ENCODE measurements around the gene XRCC6. TPM values are rescaled to one million over a fixed set of nuclear protein-coding genes. Genes with fewer than 3 reads are reported as not detected.
A peak's percentile ranks its signal among the peaks of the same experiment; 100 is the strongest.

The XRCC6 gene
- total RNA-seq, 1 donor, result 276 TPM

DNA sequence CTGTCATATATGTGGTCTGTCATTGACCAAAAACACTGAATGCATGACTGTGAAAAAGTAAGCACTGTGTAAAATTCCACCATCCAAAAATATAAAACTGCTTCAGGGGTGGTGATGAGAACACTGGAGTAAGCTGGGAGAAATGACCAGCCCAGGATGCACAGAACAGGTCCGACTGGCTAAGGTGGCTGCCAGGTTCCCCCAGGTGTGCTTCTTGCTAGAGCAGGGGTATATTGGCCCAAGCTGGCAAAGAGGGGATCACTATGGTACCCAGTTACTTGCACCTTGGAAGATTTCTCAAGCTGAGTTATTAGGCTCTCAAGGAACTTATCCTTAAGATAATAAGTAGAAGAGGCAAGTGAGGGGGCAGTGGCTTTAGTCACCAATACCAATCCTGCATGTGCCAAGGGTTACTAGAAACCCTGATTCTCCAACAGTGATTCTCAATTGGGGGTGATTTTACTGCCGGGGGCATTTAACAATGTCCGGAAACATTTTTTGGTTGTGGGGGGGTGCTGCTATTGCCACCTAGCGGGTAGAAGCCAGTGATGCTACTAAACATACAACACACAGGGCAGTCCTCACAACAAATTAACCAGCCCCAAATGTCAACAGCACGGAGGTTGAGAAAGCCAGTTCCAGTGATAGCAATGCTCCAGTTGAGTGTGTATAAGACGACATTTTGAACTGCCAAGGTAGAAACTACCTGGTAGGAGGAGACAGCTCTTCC is 51.9 kb downstream of the XRCC6 start:
- no peak for DNase-seq (ENCODE audit: low read depth)
- H3K4me3 ChIP-seq (ENCODE audit: low read depth, low read length), result no peak overlapping the region
- TF ChIP-seq, protein P1, sequence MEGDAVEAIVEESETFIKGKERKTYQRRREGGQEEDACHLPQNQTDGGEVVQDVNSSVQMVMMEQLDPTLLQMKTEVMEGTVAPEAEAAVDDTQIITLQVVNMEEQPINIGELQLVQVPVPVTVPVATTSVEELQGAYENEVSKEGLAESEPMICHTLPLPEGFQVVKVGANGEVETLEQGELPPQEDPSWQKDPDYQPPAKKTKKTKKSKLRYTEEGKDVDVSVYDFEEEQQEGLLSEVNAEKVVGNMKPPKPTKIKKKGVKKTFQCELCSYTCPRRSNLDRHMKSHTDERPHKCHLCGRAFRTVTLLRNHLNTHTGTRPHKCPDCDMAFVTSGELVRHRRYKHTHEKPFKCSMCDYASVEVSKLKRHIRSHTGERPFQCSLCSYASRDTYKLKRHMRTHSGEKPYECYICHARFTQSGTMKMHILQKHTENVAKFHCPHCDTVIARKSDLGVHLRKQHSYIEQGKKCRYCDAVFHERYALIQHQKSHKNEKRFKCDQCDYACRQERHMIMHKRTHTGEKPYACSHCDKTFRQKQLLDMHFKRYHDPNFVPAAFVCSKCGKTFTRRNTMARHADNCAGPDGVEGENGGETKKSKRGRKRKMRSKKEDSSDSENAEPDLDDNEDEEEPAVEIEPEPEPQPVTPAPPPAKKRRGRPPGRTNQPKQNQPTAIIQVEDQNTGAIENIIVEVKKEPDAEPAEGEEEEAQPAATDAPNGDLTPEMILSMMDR (IDR thresholded peaks at IDR 0.05; ENCODE audit: insufficient read depth, low read length), result peak; percentile 29

DNA sequence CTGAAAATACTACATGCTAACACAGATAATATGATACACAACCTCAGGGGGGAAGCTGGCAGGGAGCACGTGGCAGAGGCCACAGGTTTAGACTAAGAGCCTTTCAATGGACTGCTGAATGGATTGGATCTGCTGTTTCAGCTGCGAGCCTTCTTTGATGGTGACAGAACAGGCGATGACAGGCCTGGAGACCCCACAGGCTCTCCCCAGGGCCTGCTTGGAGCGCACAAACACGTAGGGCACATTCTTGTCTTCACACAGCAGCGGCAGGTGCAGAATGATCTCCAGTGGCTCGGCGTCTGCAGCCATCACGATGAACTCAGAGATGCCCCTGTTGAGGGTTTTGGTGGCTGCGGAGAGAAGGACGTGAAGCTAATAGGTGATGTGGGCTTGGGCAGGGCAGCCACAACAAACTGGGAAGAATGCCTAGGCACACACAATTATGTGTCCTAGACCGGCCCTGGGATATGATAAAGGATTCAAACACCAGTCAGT is 53.8 kb downstream of the XRCC6 start:
- no peak for DNase-seq (ENCODE audit: low read depth)
- H3K4me3 ChIP-seq (ENCODE audit: low read depth, low read length), result no peak overlapping the region
- TF ChIP-seq, protein P1 (IDR thresholded peaks at IDR 0.05; ENCODE audit: insufficient read depth, low read length), result no peak

DNA sequence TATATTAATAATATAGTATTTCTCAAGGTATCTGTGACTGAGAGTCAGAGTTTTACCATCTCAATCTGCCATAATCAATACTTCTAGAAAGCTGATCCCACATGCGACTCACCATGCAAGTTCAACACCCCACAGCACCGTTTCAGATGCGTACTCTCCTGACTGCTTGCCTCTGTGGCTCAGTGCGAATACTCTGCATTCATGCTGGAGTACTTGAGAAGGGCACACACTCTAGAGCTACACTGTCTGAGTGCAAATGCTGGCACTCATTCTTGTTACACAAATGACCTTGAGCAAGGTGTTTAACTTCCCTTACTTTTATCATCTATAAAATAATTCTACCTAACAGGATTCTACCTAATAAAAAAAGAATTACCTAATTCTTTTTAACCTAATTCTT is 55.0 kb downstream of the XRCC6 start:
- DNase-seq (ENCODE audit: low read depth), result no peak
- TF ChIP-seq, protein P1 (IDR thresholded peaks at IDR 0.05; ENCODE audit: insufficient read depth, low read length), result no peak
- no peak overlapping the region for H3K4me3 ChIP-seq (ENCODE audit: low read depth, low read length)

DNA sequence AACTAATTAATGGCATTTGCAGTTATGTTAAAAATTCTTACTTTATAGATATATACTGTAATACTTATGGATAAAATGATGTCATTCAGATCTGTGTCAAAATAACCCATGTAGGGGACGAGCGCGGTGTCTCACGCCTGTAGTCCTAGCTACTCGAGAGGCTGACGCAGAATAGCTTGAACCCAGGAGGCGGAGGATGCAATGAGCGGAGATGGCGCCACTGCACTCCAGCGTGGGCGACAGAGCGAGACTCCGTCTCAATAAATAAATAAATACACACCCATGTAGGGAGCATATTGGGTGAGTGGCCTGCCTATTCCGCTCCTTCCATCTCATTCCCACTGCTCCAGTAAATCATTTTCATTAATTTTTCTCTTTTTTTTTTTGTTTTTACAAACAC is 60.5 kb downstream of the XRCC6 start:
- TF ChIP-seq, protein P1 (IDR thresholded peaks at IDR 0.05; ENCODE audit: insufficient read depth, low read length), result no peak
- H3K4me3 ChIP-seq (ENCODE audit: low read depth, low read length), result peak overlapping the region; percentile 82
- no peak for DNase-seq (ENCODE audit: low read depth)

DNA sequence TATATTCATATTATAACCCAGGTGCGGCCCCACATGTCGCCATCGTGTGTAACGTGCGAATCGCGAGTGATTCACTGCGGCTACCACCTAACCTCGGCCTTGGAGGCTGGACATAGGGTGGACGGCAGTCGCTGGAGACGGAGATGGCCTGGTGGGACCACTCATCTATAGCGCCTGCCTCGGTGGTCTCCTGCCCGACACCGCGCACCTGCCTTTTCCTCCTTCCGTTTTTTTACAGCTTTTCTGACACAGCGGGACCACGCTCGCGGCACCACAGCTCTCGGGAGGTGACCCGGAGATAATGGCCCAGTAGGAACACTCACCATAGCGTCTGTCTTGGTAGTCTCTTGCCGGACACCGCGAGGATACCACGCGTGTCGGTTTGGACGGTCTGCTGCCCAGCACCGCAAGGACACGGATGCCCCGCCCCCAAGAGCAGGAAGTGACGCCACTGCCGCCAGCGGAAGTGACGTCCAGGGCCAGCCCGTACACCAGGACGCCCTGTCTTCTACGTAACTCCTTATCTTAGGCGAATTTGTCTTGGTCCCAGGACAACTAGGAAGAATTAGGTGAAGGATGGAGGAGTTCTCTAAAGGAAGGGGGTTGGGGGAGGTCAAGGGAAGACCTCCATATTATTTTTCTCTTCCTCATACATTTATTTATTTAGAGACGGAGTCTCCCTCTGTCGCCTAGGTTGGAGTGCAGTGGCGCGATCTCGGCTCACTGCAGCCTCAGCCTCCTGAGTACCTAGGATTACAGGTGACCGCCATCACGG is 61.1 kb downstream of the XRCC6 start:
- H3K4me3 ChIP-seq (ENCODE audit: low read depth, low read length), result peak overlapping the region; percentile 82
- DNase-seq (ENCODE audit: low read depth), result peak; percentile 89
- TF ChIP-seq, protein P1 (IDR thresholded peaks at IDR 0.05; ENCODE audit: insufficient read depth, low read length), result no peak

DNA sequence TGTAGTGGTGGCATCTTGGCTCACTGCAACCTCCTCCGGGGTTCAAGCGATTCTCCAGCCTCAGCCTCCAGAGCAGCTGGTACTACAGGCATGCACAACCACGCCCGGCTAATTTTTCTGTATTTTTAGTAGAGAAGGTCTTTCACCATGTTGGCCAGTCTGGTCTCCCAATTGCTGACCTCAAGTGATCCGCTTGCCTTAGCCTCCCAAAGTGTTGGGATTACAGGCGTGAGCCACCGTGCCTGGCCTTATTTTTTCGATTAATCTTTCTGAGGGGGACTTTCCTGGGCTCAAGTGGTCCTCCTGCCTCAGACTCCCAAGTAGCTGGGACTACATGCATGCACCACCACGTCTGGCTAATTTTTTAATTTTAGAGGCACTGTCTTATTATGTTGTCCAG is 62.0 kb downstream of the XRCC6 start:
- H3K4me3 ChIP-seq (ENCODE audit: low read depth, low read length), result peak overlapping the region; percentile 82
- TF ChIP-seq, protein P1 (IDR thresholded peaks at IDR 0.05; ENCODE audit: insufficient read depth, low read length), result no peak
- no peak for DNase-seq (ENCODE audit: low read depth)
